ENCODE results near the gene FASN. TPM values are rescaled to one million over a fixed set of nuclear protein-coding genes. Genes with fewer than 3 reads are reported as not detected.

Gene FASN
- total and polyA plus RNA-seq, 2 of the 13 experiments (the other 11 are each of a cell fraction or from before 2014, with no cell fraction given): 51.7 to 101 TPM

- no peak for TF ChIP-seq FUBP1 (CRISPR knock-in tag; IDR thresholded peaks at IDR 0.05; ENCODE audit: borderline replicate concordance)
- no peak for TF ChIP-seq ZNF549 (CRISPR knock-in tag; IDR thresholded peaks at IDR 0.05)
- no peak for TF ChIP-seq MIER2 (CRISPR knock-in tag; IDR thresholded peaks at IDR 0.05)
- peak; percentile 59; the same call in 1 of the 2 replicates for TF ChIP-seq NR2F2 (IDR thresholded peaks at IDR 0.05; ENCODE audit: borderline replicate concordance, low read depth)
- no peak; the same call in 1 of the 2 replicates for TF ChIP-seq ZNF326 (CRISPR knock-in tag; IDR thresholded peaks at IDR 0.05; ENCODE audit: borderline replicate concordance)
- no peak for TF ChIP-seq TGIF2 (CRISPR knock-in tag; IDR thresholded peaks at IDR 0.05)
- TF ChIP-seq TCF7 (IDR thresholded peaks at IDR 0.05; ENCODE audit: low read depth): no peak
- no peak; the same call in 1 of the 2 replicates for TF ChIP-seq SAFB2 (CRISPR knock-in tag; IDR thresholded peaks at IDR 0.05; ENCODE audit: borderline replicate concordance, low read depth)
- no peak for TF ChIP-seq ZNF33B (CRISPR knock-in tag; IDR thresholded peaks at IDR 0.05)
- no peak for TF ChIP-seq NFATC3 (CRISPR knock-in tag; IDR thresholded peaks at IDR 0.05)
- TF ChIP-seq ZBTB2 (CRISPR knock-in tag; IDR thresholded peaks at IDR 0.05; ENCODE audit: low read depth): no peak
- no peak for TF ChIP-seq HES4 (CRISPR knock-in tag; IDR thresholded peaks at IDR 0.05; ENCODE audit: borderline replicate concordance)
- TF ChIP-seq ZNF281 (CRISPR knock-in tag; IDR thresholded peaks at IDR 0.05; ENCODE audit: borderline replicate concordance): no peak
- no peak for TF ChIP-seq ZFP1 (CRISPR knock-in tag; IDR thresholded peaks at IDR 0.05)
- no peak for TF ChIP-seq ZNF234 (CRISPR knock-in tag; conservative IDR thresholded peaks at IDR 0.05)
- TF ChIP-seq FOXP4 (CRISPR knock-in tag; IDR thresholded peaks at IDR 0.05): no peak
- no peak for TF ChIP-seq HMGA1 (CRISPR knock-in tag; conservative IDR thresholded peaks at IDR 0.05)
- no peak for TF ChIP-seq KLF6 (CRISPR knock-in tag; IDR thresholded peaks at IDR 0.05)
- no peak for TF ChIP-seq PTBP1 (IDR thresholded peaks at IDR 0.05; ENCODE audit: low read depth, low read length, poor library complexity, severe bottlenecking)
- no peak for TF ChIP-seq HNRNPL (IDR thresholded peaks at IDR 0.05; ENCODE audit: low read depth, low read length)
- TF ChIP-seq ARHGAP35 (CRISPR knock-in tag; IDR thresholded peaks at IDR 0.05; ENCODE audit: borderline replicate concordance): no peak
- no peak for TF ChIP-seq ATF7-NPFF (CRISPR knock-in tag; IDR thresholded peaks at IDR 0.05; ENCODE audit: low read depth)
These were observed 21.8 kb downstream of the FASN start (continued) for GRCh38 chr17:82076018-82076784.

All from HepG2 (cell line).